ENCODE results near the gene CTXND1. TPM values are rescaled to one million over a fixed set of nuclear protein-coding genes. Genes with fewer than 3 reads are reported as not detected.

The CTXND1 gene
- total and polyA plus RNA-seq, 2 experiments from 2014 or later, result 0.05 TPM; not detected in 1

GRCh38 chr15:80155001-80155377 is 97.0 kb downstream of the CTXND1 start:
- ATAC-seq (no peak), DNase-seq (ENCODE audit: low spot score) (no peak)
- Histone ChIP-seq H3K4me2 (no peak overlapping the region), H3K79me2 (replicated peaks; ENCODE audit: insufficient read depth) (no peaks in the 10 kb centered on the region; the same call in 1 of the 2 replicates), H3K4me1 (ENCODE audit: insufficient read depth) (peaks cover 23% of the 10 kb centered on the region), H3K27ac (ENCODE audit: low read depth) (no peak overlapping the region), H2AFZ (no peak overlapping the region), H3F3A (replicated peaks; ENCODE audit: low read depth) (peaks cover 5% of the 10 kb centered on the region; the same call in 1 of the 2 replicates), H3K27me3 (ENCODE audit: insufficient read depth) (0 out of 2 replicates have a peak, but pooled peaks cover 7% of the 10 kb centered on the region), H4K20me1 (replicated peaks; ENCODE audit: insufficient read depth) (no peaks in the 10 kb centered on the region; the same call in 1 of the 2 replicates), H3K36me3 (ENCODE audit: insufficient read depth) (no peaks in the 10 kb centered on the region; the same call in 1 of the 2 replicates), H3K4me3 (no peak overlapping the region), H3K9me2 (ENCODE audit: insufficient read depth) (no peaks in the 10 kb centered on the region)
- Mint-ChIP-seq H3K4me3 (no peak overlapping the region; the same call in 2 of the 3 replicates), H3K4me1 (peaks cover 35% of the 10 kb centered on the region), H3K9me3 (no peaks in the 10 kb centered on the region; the same call in 2 of the 3 replicates), H3K27ac (no peak overlapping the region), H3K36me3 (ENCODE audit: low read depth) (peaks cover 5% of the 10 kb centered on the region; the same call in 1 of the 3 replicates), H3K27me3 (ENCODE audit: insufficient read depth, low read depth, poor library complexity) (peaks cover 19% of the 10 kb centered on the region)
- TF ChIP-seq CREB1 (CRISPR knock-in tag; IDR thresholded peaks at IDR 0.05; ENCODE audit: low read depth), result no peak
- TF ChIP-seq ZNF114 (CRISPR knock-in tag; IDR thresholded peaks at IDR 0.05), result no peak
- TF ChIP-seq POLR2AphosphoS5 (IDR thresholded peaks at IDR 0.05; ENCODE audit: low read depth), result no peak
- no peak for TF ChIP-seq ZNF462 (CRISPR knock-in tag; IDR thresholded peaks at IDR 0.05)
- TF ChIP-seq, protein P1, sequence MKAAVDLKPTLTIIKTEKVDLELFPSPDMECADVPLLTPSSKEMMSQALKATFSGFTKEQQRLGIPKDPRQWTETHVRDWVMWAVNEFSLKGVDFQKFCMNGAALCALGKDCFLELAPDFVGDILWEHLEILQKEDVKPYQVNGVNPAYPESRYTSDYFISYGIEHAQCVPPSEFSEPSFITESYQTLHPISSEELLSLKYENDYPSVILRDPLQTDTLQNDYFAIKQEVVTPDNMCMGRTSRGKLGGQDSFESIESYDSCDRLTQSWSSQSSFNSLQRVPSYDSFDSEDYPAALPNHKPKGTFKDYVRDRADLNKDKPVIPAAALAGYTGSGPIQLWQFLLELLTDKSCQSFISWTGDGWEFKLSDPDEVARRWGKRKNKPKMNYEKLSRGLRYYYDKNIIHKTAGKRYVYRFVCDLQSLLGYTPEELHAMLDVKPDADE (IDR thresholded peaks at IDR 0.05), result no peak
- TF ChIP-seq, protein P2, sequence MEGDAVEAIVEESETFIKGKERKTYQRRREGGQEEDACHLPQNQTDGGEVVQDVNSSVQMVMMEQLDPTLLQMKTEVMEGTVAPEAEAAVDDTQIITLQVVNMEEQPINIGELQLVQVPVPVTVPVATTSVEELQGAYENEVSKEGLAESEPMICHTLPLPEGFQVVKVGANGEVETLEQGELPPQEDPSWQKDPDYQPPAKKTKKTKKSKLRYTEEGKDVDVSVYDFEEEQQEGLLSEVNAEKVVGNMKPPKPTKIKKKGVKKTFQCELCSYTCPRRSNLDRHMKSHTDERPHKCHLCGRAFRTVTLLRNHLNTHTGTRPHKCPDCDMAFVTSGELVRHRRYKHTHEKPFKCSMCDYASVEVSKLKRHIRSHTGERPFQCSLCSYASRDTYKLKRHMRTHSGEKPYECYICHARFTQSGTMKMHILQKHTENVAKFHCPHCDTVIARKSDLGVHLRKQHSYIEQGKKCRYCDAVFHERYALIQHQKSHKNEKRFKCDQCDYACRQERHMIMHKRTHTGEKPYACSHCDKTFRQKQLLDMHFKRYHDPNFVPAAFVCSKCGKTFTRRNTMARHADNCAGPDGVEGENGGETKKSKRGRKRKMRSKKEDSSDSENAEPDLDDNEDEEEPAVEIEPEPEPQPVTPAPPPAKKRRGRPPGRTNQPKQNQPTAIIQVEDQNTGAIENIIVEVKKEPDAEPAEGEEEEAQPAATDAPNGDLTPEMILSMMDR (conservative IDR thresholded peaks at IDR 0.05; ENCODE audit: low read depth in 2 of 2), result no peak
- no peak for TF ChIP-seq JUNB (IDR thresholded peaks at IDR 0.05; ENCODE audit: unreplicated experiment)
- TF ChIP-seq REST (IDR thresholded peaks at IDR 0.05; ENCODE audit: unreplicated experiment), result no peak
- TF ChIP-seq ZNF331 (CRISPR knock-in tag; IDR thresholded peaks at IDR 0.05; ENCODE audit: low read depth), result no peak
- no peak for TF ChIP-seq EZH2phosphoT487 (IDR thresholded peaks at IDR 0.05; ENCODE audit: unreplicated experiment)
- no peak for TF ChIP-seq STAT1 (IDR thresholded peaks at IDR 0.05; ENCODE audit: unreplicated experiment)

All from GM23338 (cell line).